HG03066 (cell line): Measurements from ENCODE around the gene ITGBL1.

Experiments used
- ATAC-seq: cut with Tn5 transposase; IDR thresholded peaks from one replicate; pipeline ENCODE4 v1.9.1; 2021; ENCODE audit warnings: low read depth; ENCODE audit not compliant: unreplicated experiment

The ITGBL1 gene

DNA sequence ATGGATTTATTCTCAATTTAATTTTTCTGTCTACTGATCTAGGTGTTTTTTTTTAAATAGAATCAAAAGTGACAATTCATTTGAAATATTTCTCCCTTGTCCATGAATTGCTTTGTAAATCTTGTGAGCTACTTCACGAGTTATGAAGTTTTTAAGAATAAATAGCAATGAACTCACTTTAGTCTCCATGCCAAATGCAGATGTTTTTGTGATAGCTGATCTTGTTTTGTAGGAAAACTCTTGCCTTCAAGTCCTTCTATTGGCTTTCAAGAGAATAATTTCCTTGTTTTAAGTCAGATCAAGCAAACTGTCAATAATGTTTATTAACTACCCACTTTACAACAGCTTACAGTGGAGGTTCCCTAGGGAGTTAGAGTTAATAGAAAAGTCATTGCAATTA lies 99.8 kb downstream of the ITGBL1 start:
- ATAC-seq, result no peak

DNA sequence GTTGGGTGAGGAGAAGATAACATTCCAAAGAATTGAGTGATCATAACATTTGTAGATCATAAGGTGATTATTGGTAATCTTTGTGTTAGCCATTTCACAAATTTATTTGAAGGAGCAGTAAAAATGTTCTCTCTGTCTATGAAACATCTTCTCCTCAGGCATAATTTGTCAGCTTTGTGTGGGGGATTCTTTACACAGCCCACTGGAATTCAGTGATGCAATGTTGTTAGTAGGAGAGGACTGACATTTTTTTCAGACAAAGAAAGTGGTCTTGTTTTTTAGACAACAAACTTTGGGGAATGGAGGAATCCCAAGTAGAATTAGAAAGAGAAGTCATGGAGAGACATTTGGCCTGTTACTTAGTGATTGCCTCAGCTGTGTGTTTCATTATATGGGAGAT lies 100.3 kb downstream of the ITGBL1 start:
- ATAC-seq, result no peak

DNA sequence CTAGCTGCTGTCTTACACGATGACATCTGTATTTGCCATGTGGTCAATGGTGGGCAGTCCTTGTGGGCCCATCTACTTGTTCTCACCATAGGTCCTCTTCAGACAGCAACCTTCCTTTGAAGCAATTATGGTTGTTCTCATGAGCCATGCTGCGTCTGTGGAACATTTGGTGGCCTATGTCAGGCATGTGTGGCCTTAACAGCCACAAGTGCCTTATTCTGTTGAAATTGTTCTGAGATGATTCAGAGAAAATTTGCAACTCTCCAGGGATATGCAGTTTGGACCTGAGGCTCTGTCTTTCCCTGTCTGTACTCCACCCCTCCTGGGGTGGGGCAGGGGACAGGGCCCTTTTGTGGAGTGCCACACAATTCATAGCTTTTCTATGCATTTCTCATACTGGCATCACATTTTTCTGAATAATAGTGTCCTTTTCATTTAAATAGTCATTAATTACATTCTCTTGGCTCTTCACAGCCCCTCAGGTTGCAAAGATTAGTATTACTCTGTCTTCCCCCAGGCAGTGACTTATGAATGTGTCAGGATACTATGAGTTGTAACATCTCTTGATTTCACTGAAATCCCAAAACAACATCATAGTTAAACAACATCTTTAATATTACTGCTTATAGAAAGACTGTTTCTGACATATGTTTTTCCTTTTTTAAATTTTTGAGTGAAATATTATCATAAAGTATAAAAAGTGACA lies 102.1 kb downstream of the ITGBL1 start:
- no peak for ATAC-seq

DNA sequence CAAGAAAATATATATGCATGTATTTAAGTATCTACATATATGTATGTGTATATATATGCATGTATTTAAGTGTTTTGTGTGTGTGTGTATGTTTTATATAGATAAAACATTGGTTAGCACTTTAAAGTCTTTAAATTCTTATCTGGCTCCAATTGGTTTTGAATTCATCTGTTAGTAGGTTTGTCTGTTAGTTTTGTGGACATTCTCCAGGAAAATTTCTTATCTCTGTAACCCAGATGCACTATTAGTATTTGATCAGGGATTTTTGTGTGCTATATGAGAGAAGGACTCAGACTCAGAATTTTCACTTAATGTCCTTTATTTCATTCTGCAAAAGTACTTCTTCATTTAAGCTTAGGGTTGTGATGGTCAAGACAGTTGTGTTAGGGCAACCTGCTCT lies 103.1 kb downstream of the ITGBL1 start:
- ATAC-seq, result no peak

GRCh38 chr13:101556676-101557123 lies 104.2 kb downstream of the ITGBL1 start:
- ATAC-seq, result no peak

GRCh38 chr13:101565317-101565716 lies 112.8 kb downstream of the ITGBL1 start:
- ATAC-seq, result no peak

DNA sequence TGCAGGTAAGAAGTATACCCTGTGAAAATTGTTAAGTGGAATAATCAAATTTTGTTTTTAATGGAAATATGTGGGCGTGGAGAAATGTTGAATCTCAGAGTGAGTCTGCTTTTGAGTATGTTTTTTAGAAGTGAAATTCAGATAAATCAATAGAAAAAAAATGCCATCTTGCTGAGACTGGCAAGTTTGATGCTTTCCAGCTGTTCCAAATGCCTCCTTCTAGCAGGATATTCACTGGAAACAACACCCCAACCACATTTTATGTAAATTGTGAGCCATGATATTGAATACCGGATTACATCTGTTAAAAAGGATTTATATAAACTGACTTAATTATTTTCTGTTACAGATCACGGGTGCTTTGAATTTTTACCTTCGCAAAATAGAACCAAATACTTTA lies 115.4 kb downstream of the ITGBL1 start:
- ATAC-seq, result no peak

DNA sequence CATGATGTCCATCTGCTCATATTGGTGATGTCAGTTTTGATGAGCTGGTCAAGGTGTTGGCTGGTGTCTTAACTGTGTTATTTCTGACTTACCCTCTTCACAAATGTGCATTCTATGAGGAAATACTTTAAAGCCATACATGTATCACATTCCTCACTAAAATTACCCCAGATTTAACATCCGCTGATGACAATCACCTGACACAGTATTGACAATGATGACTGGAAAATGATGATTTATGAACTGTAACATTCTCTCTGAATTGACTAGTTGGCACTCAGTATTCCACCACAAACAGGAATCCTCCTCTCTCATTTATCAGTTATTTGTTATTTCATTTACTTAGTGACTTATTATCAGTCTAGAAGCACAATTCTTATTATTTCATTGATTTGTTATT lies 117.3 kb downstream of the ITGBL1 start:
- ATAC-seq, result no peak

DNA sequence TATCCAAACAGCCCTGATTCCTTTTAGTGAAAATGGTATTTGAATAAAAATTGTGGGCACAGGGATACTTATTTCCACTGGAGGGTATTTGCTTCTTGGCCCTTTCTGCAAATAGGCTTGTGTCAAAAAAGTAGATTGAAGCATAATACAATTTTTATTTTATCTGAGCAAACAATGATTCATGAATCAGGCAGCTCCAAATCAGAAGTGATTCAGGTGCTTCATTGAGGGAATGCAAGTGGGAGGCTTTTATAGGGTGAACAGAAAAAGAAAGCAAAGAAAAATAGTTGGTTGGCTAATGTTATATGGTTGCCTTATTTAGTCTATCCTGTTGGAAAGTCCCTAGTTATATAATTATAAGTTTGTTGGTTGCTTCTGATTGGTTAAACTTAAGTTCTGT lies 117.9 kb downstream of the ITGBL1 start:
- ATAC-seq, result no peak

- no peak for ATAC-seq
These were observed 120.0 kb downstream of the ITGBL1 start for GRCh38 chr13:101572456-101572855.

- ATAC-seq, result no peak
These were observed 123.1 kb downstream of the ITGBL1 start for GRCh38 chr13:101575581-101575980.

- ATAC-seq, result no peak
These were observed 124.0 kb downstream of the ITGBL1 start for GRCh38 chr13:101576455-101576854.

DNA sequence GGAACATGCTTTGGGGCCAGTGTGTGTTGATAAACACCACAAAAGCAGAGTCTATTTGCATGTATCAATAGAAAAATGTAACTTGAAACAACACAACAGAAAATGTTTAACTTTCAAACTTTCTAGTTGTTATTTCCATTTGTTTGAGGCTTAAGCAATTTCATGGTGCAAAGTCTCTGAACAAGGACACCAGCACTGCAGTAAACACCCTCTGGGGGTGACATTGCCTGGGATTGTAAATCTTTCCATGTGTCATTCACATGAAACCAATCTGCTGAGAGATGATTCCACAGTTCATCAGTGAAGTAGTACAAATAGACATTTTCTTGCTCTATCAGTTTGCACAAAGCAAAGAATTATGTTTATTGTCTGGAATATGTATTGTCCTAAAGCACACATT lies 124.5 kb downstream of the ITGBL1 start:
- ATAC-seq, result no peak

- ATAC-seq, result no peak
These were observed 126.9 kb downstream of the ITGBL1 start for GRCh38 chr13:101579281-101579802.

- ATAC-seq, result no peak
These were observed 131.9 kb downstream of the ITGBL1 start for GRCh38 chr13:101584331-101584730.

DNA sequence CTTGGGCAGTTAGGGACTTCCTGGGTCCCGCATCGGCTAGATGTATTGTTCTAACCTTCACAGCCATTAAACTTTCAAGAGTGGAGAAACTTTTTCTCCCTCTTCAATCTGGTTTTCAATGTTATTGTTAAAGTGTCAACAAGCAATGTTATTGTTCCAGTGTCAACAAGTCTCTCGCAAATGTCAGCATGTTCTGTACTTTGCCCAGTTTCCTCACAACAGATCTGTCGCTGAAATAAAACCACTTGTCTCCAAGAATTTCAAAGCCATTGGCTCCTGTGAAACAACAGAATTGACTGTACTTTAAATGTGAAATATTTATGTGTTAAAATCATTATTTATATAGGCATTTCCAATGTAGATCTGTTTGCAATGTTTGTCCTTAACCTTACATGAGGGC lies 138.0 kb downstream of the ITGBL1 start:
- ATAC-seq, result no peak

DNA sequence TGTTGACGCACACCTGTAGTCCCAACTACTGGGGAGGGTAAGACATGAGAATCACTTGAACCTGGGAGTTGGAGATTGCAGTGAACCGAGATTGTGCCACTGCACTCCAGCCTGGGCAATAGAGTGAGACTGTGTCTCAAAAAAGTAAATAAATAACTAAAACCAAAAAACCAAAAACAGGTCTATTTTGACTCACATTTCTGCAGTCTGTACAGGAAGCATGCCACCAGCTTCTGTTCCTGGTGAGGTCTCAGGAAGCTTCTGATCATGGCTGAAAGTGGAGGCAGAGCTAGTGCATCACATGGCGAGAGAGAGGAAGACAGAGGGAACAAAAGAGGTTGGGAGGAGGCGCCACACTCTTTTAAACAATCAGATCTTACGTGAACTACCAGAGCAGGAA lies 142.5 kb downstream of the ITGBL1 start:
- ATAC-seq, result no peak

DNA sequence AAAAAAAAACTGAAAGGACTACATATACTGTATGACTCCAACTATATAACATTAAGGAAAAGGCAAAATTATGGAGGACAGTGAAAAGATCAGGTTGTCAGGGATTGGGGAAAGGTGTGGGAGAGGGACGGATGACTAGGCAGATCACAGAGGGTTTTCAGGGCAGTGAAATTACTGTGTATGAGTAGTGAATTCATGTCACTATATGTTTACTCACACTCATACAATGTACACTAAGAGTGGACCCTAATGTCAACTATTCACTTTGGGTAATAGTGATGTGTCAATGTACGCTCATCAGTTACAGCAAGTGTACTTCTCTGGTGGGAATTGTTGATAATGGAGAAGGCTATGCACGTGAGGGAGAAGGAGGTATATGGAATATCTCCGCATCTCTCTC lies 144.3 kb downstream of the ITGBL1 start:
- ATAC-seq, result no peak

DNA sequence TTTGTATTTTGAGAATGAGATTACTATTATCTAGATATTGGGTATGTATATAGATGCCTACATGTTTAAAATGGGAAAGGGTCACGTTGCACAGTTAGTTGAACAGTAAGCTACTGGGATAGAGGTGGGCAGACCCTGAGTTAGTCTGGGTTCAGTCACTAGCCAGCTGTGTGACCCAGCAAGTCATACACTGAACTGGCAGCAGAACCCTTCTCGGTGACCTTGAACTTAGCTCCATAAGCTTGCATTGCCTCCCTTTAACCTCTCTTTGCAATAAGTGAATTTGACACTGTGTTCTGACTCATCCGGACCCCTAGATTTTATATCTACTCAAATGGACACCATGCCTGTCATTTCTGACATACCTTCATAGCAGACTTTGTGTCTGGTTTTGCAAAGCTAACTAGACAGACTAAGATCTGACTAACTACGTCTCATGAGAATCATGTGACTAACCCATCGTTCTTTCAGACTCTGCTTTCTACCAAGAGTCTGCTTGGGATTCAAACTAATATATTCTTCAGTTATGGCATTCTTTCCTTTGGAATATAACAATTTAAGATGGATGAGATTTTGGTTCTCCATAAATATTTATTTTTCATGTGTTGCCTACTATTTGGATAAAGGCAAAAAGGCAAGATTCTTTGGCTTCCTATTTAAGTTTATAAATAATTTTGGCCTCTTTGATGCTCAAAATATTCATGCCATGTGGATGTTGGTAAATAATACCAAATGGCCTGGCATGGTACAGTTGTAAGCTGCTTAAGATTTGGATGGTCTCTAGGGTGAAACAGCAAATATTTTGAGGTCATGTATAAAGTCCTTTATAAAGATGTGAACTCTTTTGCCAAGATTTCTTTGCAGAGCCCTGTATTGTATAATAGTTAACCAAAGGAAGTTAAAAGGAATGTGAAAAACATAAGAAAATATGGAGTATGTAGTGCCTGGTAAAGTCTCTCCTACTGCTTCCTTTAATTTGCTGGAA lies 159.3 kb downstream of the ITGBL1 start:
- ATAC-seq, result no peak

GRCh38 chr13:101612735-101613134 lies 160.3 kb downstream of the ITGBL1 start:
- ATAC-seq, result no peak

GRCh38 chr13:101614491-101614890 lies 162.0 kb downstream of the ITGBL1 start:
- no peak for ATAC-seq
